ENCODE measurements around the gene FITM2.

- TF ChIP-seq CTCF (IDR thresholded peaks at IDR 0.05; ENCODE audit: poor library complexity) (no peak), EZH2 (IDR thresholded peaks at IDR 0.05; ENCODE audit: borderline replicate concordance) (no peak), EZH2phosphoT487 (IDR thresholded peaks at IDR 0.05; ENCODE audit: low read depth, severe bottlenecking, unreplicated experiment) (no peak)
Measured at GRCh38 chr20:44256961-44257360, 54.0 kb downstream of the FITM2 start.

Data from hepatocyte (in vitro differentiated cells).